Activated CD4-positive, alpha-beta memory T cell treated with anti-CD3 and anti-CD28 coated beads, Interleukin-2, amount 10 ng/mL, durations not matched to agents 7 days and 5 days (primary cell): ENCODE results near the gene FBXO40. TPM values are rescaled to one million over a fixed set of nuclear protein-coding genes. Genes with fewer than 3 reads are reported as not detected.

Experiments
- CTCF ChIA-PET: fragments of 350-600 bp; sonication (Branson Sonifier 250); formaldehyde crosslinking; loops from one replicate; lab custom pipeline; 2021; ENCODE audit warnings: antibody characterized with exemption, inconsistent platforms; lab: Charles Lee
- POLR2A ChIA-PET: fragments of 350-600 bp; sonication (Branson Sonifier 250); formaldehyde crosslinking; loops from one replicate; lab custom pipeline; 2021; ENCODE audit warnings: antibody characterized with exemption; lab: Charles Lee
- DNase-seq: peaks from one replicate; pipeline ENCODE4 v3.0.0-alpha.2; 2020
- H3K27ac Mint-ChIP-seq: one replicate; pipeline ENCODE4 v1.8.0; 2021; ENCODE audit warnings: mild to moderate bottlenecking, mixed read lengths
- H3K27me3 Mint-ChIP-seq: one replicate; pipeline ENCODE4 v1.8.0; 2021; ENCODE audit warnings: mixed read lengths
- H3K36me3 Mint-ChIP-seq: one replicate; pipeline ENCODE4 v1.8.0; 2021; ENCODE audit warnings: low read depth, mixed read lengths
- H3K4me1 Mint-ChIP-seq: one replicate; pipeline ENCODE4 v1.8.0; 2021; ENCODE audit warnings: mixed read lengths
- H3K4me3 Mint-ChIP-seq: one replicate; pipeline ENCODE4 v1.8.0; 2021; ENCODE audit warnings: mild to moderate bottlenecking, mixed read lengths
- H3K9me3 Mint-ChIP-seq: one replicate; pipeline ENCODE4 v1.8.0; 2021; ENCODE audit warnings: mixed read lengths
- total RNA-seq, 2 experiments: library from RNA; stranded (reverse); gene quantifications; one replicate each; pipeline ENCODE4 v1.2.3, GENCODE V29; 2021

FBXO40 gene
- total RNA-seq = not detected

GRCh38 chr3:121592856-121593702, at the start of gene FBXO40:
Gene FBXO40, plus strand, starts transcription at chr3:121593379. Its CDS starts 27,197 bp downstream, at chr3:121620576.
- no peaks in the 10 kb centered on the region for H3K9me3 Mint-ChIP-seq
- no peaks in the 10 kb centered on the region for H3K4me1 Mint-ChIP-seq
- ChIA-PET CTCF (no interaction called here), POLR2A (interaction anchor here (0.6 kb wide), 1 partner anchor 33 kb away, joined by 3 read pairs; no protein-coding TSS in a partner anchor)
- peaks cover 13% of the 10 kb centered on the region for H3K27me3 Mint-ChIP-seq
- no peaks in the 10 kb centered on the region for H3K36me3 Mint-ChIP-seq
- no peak within 1 kb of the TSS for H3K4me3 Mint-ChIP-seq
- no peak for DNase-seq
- H3K27ac Mint-ChIP-seq = no peak within 1 kb of the TSS

GRCh38 chr3:121545049-121545573, 48.1 kb upstream of the FBXO40 start:
- POLR2A ChIA-PET = interaction anchor here (0.7 to 4.5 kb wide), 20 partner anchors 11 to 1135 kb away, joined by 3 to 40 read pairs (median 7); partner anchors contain the start of genes DTX3L, EAF2, FAM162A and GOLGB1
- DNase-seq = peak; percentile 26
- peaks cover 37% of the 10 kb centered on the region for H3K36me3 Mint-ChIP-seq

GRCh38 chr3:121545574-121546455, 47.4 kb upstream of the FBXO40 start, which contains the start of gene POLQ:
Gene POLQ, minus strand, starts transcription at chr3:121545988. Its CDS starts 111 bp downstream, at chr3:121545877.
- H3K4me1 Mint-ChIP-seq = peaks cover 44% of the 10 kb centered on the region
- H3K27me3 Mint-ChIP-seq = no peaks in the 10 kb centered on the region
- H3K9me3 Mint-ChIP-seq = no peaks in the 10 kb centered on the region
- POLR2A ChIA-PET = interaction anchor here (0.8 to 4.5 kb wide), 22 partner anchors 84 to 1134 kb away, joined by 3 to 40 read pairs (median 5); partner anchors contain the start of genes DTX3L, EAF2, FAM162A and GOLGB1
- peak within 1 kb of the TSS; percentile 97 for H3K4me3 Mint-ChIP-seq
- H3K27ac Mint-ChIP-seq = peak within 1 kb of the TSS; percentile 86
- H3K36me3 Mint-ChIP-seq = peaks cover 34% of the 10 kb centered on the region
- DNase-seq = peak; percentile 91
- CTCF ChIA-PET = interaction anchor here (0.6 to 4.0 kb wide), 23 partner anchors 16 to 1944 kb away, joined by 3 to 28 read pairs (median 4); partner anchors contain the start of genes DTX3L, HCLS1, PARP14 and PARP9

More at GRCh38 chr3:121545049-121545573, 48.1 kb upstream of the FBXO40 start:
- Mint-ChIP-seq H3K27ac (peak overlapping the region; percentile 84), H3K9me3 (no peaks in the 10 kb centered on the region), H3K4me1 (peaks cover 45% of the 10 kb centered on the region), H3K4me3 (peak overlapping the region; percentile 97), H3K27me3 (no peaks in the 10 kb centered on the region)
- CTCF ChIA-PET = interaction anchor here (0.6 to 4.0 kb wide), 10 partner anchors 15 to 1150 kb away, joined by 3 to 28 read pairs (median 4); partner anchors contain the start of genes DTX3L, PARP14 and PARP9

- ChIA-PET CTCF (interaction anchor here (1.1 to 1.2 kb wide), 2 partner anchors 243 to 841 kb away, joined by 3 read pairs; no protein-coding TSS in a partner anchor), POLR2A (no interaction called here)
- no peak for DNase-seq
- no peak overlapping the region for H3K27ac Mint-ChIP-seq
- no peaks in the 10 kb centered on the region for H3K9me3 Mint-ChIP-seq
- no peaks in the 10 kb centered on the region for H3K36me3 Mint-ChIP-seq
- peaks cover 7% of the 10 kb centered on the region for H3K27me3 Mint-ChIP-seq
- no peak overlapping the region for H3K4me3 Mint-ChIP-seq
- H3K4me1 Mint-ChIP-seq = peaks cover 16% of the 10 kb centered on the region
These were observed 40.8 kb upstream of the FBXO40 start for GRCh38 chr3:121552379-121552778.

GRCh38 chr3:121552797-121553196, 40.4 kb upstream of the FBXO40 start:
- no peaks in the 10 kb centered on the region for H3K9me3 Mint-ChIP-seq
- no peak overlapping the region for H3K27ac Mint-ChIP-seq
- no peak overlapping the region for H3K4me3 Mint-ChIP-seq
- ChIA-PET CTCF (interaction anchor here (1.1 to 1.2 kb wide), 2 partner anchors 243 to 840 kb away, joined by 3 read pairs; no protein-coding TSS in a partner anchor), POLR2A (no interaction called here)
- DNase-seq = no peak
- no peaks in the 10 kb centered on the region for H3K36me3 Mint-ChIP-seq
- peaks cover 7% of the 10 kb centered on the region for H3K27me3 Mint-ChIP-seq
- H3K4me1 Mint-ChIP-seq = peaks cover 16% of the 10 kb centered on the region

GRCh38 chr3:121557426-121557934, 35.7 kb upstream of the FBXO40 start:
- Mint-ChIP-seq H3K27ac (no peak overlapping the region), H3K36me3 (no peaks in the 10 kb centered on the region), H3K4me3 (no peak overlapping the region), H3K4me1 (peaks cover 4% of the 10 kb centered on the region), H3K9me3 (no peaks in the 10 kb centered on the region), H3K27me3 (peaks cover 11% of the 10 kb centered on the region)
- no peak for DNase-seq
- ChIA-PET CTCF (no interaction called here), POLR2A (no interaction called here)

- no peak for DNase-seq
- no peaks in the 10 kb centered on the region for H3K9me3 Mint-ChIP-seq
- H3K36me3 Mint-ChIP-seq = no peaks in the 10 kb centered on the region
- ChIA-PET CTCF (no interaction called here), POLR2A (no interaction called here)
- H3K4me3 Mint-ChIP-seq = no peak overlapping the region
- peaks cover 7% of the 10 kb centered on the region for H3K27me3 Mint-ChIP-seq
- H3K4me1 Mint-ChIP-seq = no peaks in the 10 kb centered on the region
- H3K27ac Mint-ChIP-seq = no peak overlapping the region
These were observed 31.0 kb upstream of the FBXO40 start for GRCh38 chr3:121562148-121562547.

- Mint-ChIP-seq H3K9me3 (no peaks in the 10 kb centered on the region), H3K27ac (no peak overlapping the region), H3K36me3 (no peaks in the 10 kb centered on the region), H3K4me3 (no peak overlapping the region), H3K4me1 (no peaks in the 10 kb centered on the region), H3K27me3 (no peaks in the 10 kb centered on the region)
- CTCF ChIA-PET = no interaction called here
- no peak for DNase-seq
- POLR2A ChIA-PET = no interaction called here
These were observed 26.4 kb upstream of the FBXO40 start for GRCh38 chr3:121566773-121567172.

- H3K4me3 Mint-ChIP-seq = no peak within 1 kb of the TSS
- ChIA-PET POLR2A (no interaction called here), CTCF (no interaction called here)
- H3K4me1 Mint-ChIP-seq = no peaks in the 10 kb centered on the region
- H3K9me3 Mint-ChIP-seq = no peaks in the 10 kb centered on the region
- no peak within 1 kb of the TSS for H3K27ac Mint-ChIP-seq
- no peak for DNase-seq
- H3K36me3 Mint-ChIP-seq = no peaks in the 10 kb centered on the region
- no peaks in the 10 kb centered on the region for H3K27me3 Mint-ChIP-seq
These were observed 25.5 kb upstream of the FBXO40 start, which contains the start of gene ARGFX for GRCh38 chr3:121567649-121568048. Gene ARGFX, plus strand, starts transcription at chr3:121567949. Its CDS starts 2,765 bp downstream, at chr3:121570714.

- Mint-ChIP-seq H3K27me3 (peaks cover 3% of the 10 kb centered on the region), H3K9me3 (no peaks in the 10 kb centered on the region), H3K4me1 (no peaks in the 10 kb centered on the region), H3K27ac (no peak overlapping the region), H3K4me3 (no peak overlapping the region), H3K36me3 (no peaks in the 10 kb centered on the region)
- no peak for DNase-seq
- CTCF ChIA-PET = interaction anchor here (0.7 kb wide), 1 partner anchor 27 kb away, joined by 4 read pairs; no protein-coding TSS in a partner anchor
- POLR2A ChIA-PET = no interaction called here
These were observed 18.7 kb upstream of the FBXO40 start for GRCh38 chr3:121574449-121574848.

GRCh38 chr3:121581691-121582090, 11.5 kb upstream of the FBXO40 start:
- H3K36me3 Mint-ChIP-seq = no peaks in the 10 kb centered on the region
- H3K4me1 Mint-ChIP-seq = no peaks in the 10 kb centered on the region
- no peaks in the 10 kb centered on the region for H3K9me3 Mint-ChIP-seq
- CTCF ChIA-PET = no interaction called here
- no peak for DNase-seq
- POLR2A ChIA-PET = no interaction called here
- no peak overlapping the region for H3K27ac Mint-ChIP-seq
- peaks cover 17% of the 10 kb centered on the region for H3K27me3 Mint-ChIP-seq
- no peak overlapping the region for H3K4me3 Mint-ChIP-seq

- Mint-ChIP-seq H3K27ac (no peak overlapping the region), H3K27me3 (peaks cover 18% of the 10 kb centered on the region), H3K36me3 (no peaks in the 10 kb centered on the region), H3K4me3 (no peak overlapping the region), H3K9me3 (no peaks in the 10 kb centered on the region), H3K4me1 (no peaks in the 10 kb centered on the region)
- ChIA-PET CTCF (no interaction called here), POLR2A (no interaction called here)
- DNase-seq = no peak
These were observed 8.8 kb upstream of the FBXO40 start for GRCh38 chr3:121584418-121584817.
